ENCODE measurements around the gene INPP5D. TPM values are rescaled to one million over a fixed set of nuclear protein-coding genes. Genes with fewer than 3 reads are reported as not detected.

INPP5D gene
- total and polyA plus RNA-seq, 2 donors (not counting 3 experiments of a cell fraction or from before 2014, with no cell fraction given): 13.9 to 46.6 TPM

DNA sequence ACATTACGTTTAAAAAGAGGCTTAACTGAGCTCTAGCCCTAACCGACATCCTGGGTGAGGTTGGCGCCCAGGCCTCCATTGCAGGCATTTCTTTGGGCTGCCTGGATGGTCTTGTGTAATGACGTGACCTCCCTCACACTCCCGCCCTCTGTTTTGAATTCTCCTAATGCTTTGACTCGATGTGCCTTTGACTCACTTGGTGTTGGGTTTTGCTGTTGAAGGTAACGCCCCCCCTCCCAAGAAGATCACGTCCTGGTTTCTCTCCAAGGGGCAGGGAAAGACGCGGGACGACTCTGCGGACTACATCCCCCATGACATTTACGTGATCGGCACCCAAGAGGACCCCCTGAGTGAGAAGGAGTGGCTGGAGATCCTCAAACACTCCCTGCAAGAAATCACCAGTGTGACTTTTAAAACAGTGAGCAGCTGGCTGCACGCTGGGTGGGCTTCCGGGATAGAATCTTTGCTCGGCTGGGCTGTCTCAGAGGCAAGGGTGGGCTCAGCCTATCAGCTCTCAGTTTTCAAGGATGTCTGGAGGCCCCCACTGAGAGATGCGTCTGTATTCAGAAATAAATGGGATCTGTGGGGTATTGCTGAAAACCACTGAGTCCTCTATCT is 103.5 kb downstream of the INPP5D start:
- H3K4me2 ChIP-seq (ENCODE audit: insufficient read depth, low read length): no peak overlapping the region
- H3K4me1 ChIP-seq (ENCODE audit: control insufficient read depth, extremely low read depth, insufficient read depth, low read length): no peaks in the 10 kb centered on the region
- H3K9me3 ChIP-seq (replicated peaks; ENCODE audit: control insufficient read depth, insufficient read depth, low read length): no peaks in the 10 kb centered on the region
- H3K4me3 ChIP-seq (replicated peaks in 1 of 3; ENCODE audit: insufficient read depth in 1 of 3, low read depth in 1 of 3, low read length in 3 of 3): no peak overlapping the region
- no peaks in the 10 kb centered on the region for H3K79me2 ChIP-seq (ENCODE audit: control insufficient read depth, insufficient read depth, low read length)
- FAIRE-seq (no peak), DNase-seq (ENCODE audit: low read depth, low spot score) (no peak)
- ChIA-PET POLR2A (no interaction called here), CTCF (no interaction called here)
- no peaks in the 10 kb centered on the region for H3K27me3 ChIP-seq (ENCODE audit: control insufficient read depth in 2 of 2, insufficient read depth in 2 of 2, low read length in 2 of 2)
- dilution Hi-C loops (cut with MboI; ENCODE audit: extremely low pct_ligation_motif_present, low sequenced_read_pairs): no loop called here
- H4K20me1 ChIP-seq (replicated peaks; ENCODE audit: control insufficient read depth, extremely low read depth, insufficient read depth, low read length): no peaks in the 10 kb centered on the region
- no peak overlapping the region for H3K27ac ChIP-seq (ENCODE audit: insufficient read depth, low read depth, low read length)
- TF ChIP-seq JUN (IDR thresholded peaks at IDR 0.05; ENCODE audit: borderline replicate concordance, insufficient read depth, insufficient read length, low read depth) (no peak), GATA2 (IDR thresholded peaks at IDR 0.05; ENCODE audit: insufficient read depth, insufficient read length, low read depth, low read length) (no peak), EZH2 (IDR thresholded peaks at IDR 0.05; ENCODE audit: borderline replicate concordance, low read depth, low read length, severe bottlenecking) (no peak), MAX (IDR thresholded peaks at IDR 0.05; ENCODE audit: insufficient read depth, insufficient read length) (no peak), POLR2A (IDR thresholded peaks at IDR 0.05; ENCODE audit: low read depth, low read length) (no peak), MYC (IDR thresholded peaks at IDR 0.05; ENCODE audit: low read depth, low read length) (no peak), FOS (IDR thresholded peaks at IDR 0.05; ENCODE audit: borderline replicate concordance, insufficient read depth, low read length) (no peak), POLR2AphosphoS5 (IDR thresholded peaks at IDR 0.05; ENCODE audit: insufficient read depth, low read depth, low read length) (no peak)
- TF ChIP-seq, protein P1, sequence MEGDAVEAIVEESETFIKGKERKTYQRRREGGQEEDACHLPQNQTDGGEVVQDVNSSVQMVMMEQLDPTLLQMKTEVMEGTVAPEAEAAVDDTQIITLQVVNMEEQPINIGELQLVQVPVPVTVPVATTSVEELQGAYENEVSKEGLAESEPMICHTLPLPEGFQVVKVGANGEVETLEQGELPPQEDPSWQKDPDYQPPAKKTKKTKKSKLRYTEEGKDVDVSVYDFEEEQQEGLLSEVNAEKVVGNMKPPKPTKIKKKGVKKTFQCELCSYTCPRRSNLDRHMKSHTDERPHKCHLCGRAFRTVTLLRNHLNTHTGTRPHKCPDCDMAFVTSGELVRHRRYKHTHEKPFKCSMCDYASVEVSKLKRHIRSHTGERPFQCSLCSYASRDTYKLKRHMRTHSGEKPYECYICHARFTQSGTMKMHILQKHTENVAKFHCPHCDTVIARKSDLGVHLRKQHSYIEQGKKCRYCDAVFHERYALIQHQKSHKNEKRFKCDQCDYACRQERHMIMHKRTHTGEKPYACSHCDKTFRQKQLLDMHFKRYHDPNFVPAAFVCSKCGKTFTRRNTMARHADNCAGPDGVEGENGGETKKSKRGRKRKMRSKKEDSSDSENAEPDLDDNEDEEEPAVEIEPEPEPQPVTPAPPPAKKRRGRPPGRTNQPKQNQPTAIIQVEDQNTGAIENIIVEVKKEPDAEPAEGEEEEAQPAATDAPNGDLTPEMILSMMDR (IDR thresholded peaks at IDR 0.05; ENCODE audit: extremely low read depth in 1 of 2, insufficient read depth in 1 of 2, low read depth in 1 of 2, low read length in 2 of 2): no peak
- H3K9ac ChIP-seq (replicated peaks; ENCODE audit: extremely low read depth, insufficient read depth, low read length): no peak overlapping the region
- no peaks in the 10 kb centered on the region for H3K9me1 ChIP-seq (replicated peaks; ENCODE audit: control insufficient read depth, extremely low read depth, insufficient read depth, low read length)
- intact Hi-C loops (cut with micrococcal nuclease): no loop called here
- peaks cover 0 to 32% of the 10 kb centered on the region in 2 experiments for H3K36me3 ChIP-seq (ENCODE audit: control insufficient read depth in 2 of 2, extremely low read depth in 1 of 2, insufficient read depth in 2 of 2, low read length in 2 of 2)
- BruUV-seq (replicated peaks): no TSS peak
- H2AFZ ChIP-seq (ENCODE audit: low read depth, low read length): no peak overlapping the region

All from endothelial cell of umbilical vein (primary cell).